Neural progenitor cell (in vitro differentiated cells): ENCODE measurements around the gene WWOX.

Experiments used
- EZH2 ChIP-seq: fragments of 200-600 bp; sonication (generic); IDR thresholded peaks from 2 replicates; pipeline ENCODE4 v1.6.1; 2017; ENCODE audit warnings: antibody characterized with exemption, mild to moderate bottlenecking, moderate library complexity
- EZH2phosphoT487 ChIP-seq: fragments of 200-600 bp; sonication (generic); IDR thresholded peaks from 2 replicates; pipeline ENCODE4 v1.6.1; 2017; ENCODE audit warnings: antibody characterized with exemption
- TF ChIP-seq, protein P1 (sequence below): fragments of 200-600 bp; sonication (generic); IDR thresholded peaks from 2 replicates; pipeline ENCODE4 v1.5.1; 2017; ENCODE audit warnings: antibody characterized with exemption, mild to moderate bottlenecking

- TF ChIP-seq, protein P1, sequence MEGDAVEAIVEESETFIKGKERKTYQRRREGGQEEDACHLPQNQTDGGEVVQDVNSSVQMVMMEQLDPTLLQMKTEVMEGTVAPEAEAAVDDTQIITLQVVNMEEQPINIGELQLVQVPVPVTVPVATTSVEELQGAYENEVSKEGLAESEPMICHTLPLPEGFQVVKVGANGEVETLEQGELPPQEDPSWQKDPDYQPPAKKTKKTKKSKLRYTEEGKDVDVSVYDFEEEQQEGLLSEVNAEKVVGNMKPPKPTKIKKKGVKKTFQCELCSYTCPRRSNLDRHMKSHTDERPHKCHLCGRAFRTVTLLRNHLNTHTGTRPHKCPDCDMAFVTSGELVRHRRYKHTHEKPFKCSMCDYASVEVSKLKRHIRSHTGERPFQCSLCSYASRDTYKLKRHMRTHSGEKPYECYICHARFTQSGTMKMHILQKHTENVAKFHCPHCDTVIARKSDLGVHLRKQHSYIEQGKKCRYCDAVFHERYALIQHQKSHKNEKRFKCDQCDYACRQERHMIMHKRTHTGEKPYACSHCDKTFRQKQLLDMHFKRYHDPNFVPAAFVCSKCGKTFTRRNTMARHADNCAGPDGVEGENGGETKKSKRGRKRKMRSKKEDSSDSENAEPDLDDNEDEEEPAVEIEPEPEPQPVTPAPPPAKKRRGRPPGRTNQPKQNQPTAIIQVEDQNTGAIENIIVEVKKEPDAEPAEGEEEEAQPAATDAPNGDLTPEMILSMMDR, result no peak
- no peak for TF ChIP-seq EZH2phosphoT487
- no peak for TF ChIP-seq EZH2
Measured at GRCh38 chr16:78718141-78718540, 618.7 kb downstream of the WWOX start.
